ENCODE results near the gene KCNH1. TPM values are rescaled to one million over a fixed set of nuclear protein-coding genes. Genes with fewer than 3 reads are reported as not detected.
"Not testable (repeated sequence)": the region's sequence is repeated elsewhere in the genome, so short reads cannot be mapped to it uniquely, and the experiment has no call there.

Gene KCNH1
- polyA plus RNA-seq, 1 donor: 0.25 TPM

DNA sequence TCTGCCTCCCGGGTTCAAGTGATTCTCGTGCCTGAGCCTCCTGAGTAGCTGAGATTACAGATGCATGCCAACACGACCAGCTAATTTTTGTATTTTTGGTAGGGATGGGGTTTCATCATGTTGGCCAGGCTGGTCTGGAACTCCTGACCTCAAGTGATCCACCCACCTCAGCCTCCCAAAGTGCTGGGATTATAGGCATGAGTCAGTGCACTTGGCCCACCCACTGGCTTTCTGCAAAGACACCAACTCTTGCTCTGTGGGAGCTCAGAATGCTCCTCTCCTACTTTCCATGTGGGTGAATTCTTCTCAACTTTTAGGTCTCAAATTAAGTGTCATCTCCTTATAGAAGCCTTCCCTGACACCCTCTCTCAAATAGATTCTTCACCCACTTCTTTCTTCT, 92.1 kb downstream of the KCNH1 start:
- not testable (repeated sequence) for DNase-seq; H3K4me3 ChIP-seq (ENCODE audit: low read length); H3K9me3 ChIP-seq (ENCODE audit: control insufficient read depth, low read depth, low read length); H3K4me1 ChIP-seq (ENCODE audit: control insufficient read depth, insufficient read depth, low read length); H3K36me3 ChIP-seq (ENCODE audit: control insufficient read depth, insufficient read depth, low read length); H3K27me3 ChIP-seq (ENCODE audit: control insufficient read depth, insufficient read depth, low read length); H3K27ac ChIP-seq (ENCODE audit: low read length)
- WGBS (ENCODE audit: insufficient coverage, low lambda C conversion rate): no CpG with 5 or more reads among the region's 3 CpGs

GRCh38 chr1:211037095-211037494, 96.9 kb downstream of the KCNH1 start:
- 100% methylated on average over 2 of the region's 2 CpGs for WGBS (ENCODE audit: insufficient coverage, low lambda C conversion rate)
- H3K9me3 ChIP-seq (ENCODE audit: control insufficient read depth, low read depth, low read length): no peaks in the 10 kb centered on the region
- no peak for DNase-seq
- no peak overlapping the region for H3K27ac ChIP-seq (ENCODE audit: low read length)
- H3K4me1 ChIP-seq (ENCODE audit: control insufficient read depth, insufficient read depth, low read length): no peaks in the 10 kb centered on the region
- no peaks in the 10 kb centered on the region for H3K27me3 ChIP-seq (ENCODE audit: control insufficient read depth, insufficient read depth, low read length)
- H3K36me3 ChIP-seq (ENCODE audit: control insufficient read depth, insufficient read depth, low read length): no peaks in the 10 kb centered on the region
- H3K4me3 ChIP-seq (ENCODE audit: low read length): no peak overlapping the region

- WGBS (ENCODE audit: insufficient coverage, low lambda C conversion rate): 100% methylated on average over 2 of the region's 3 CpGs
- Histone ChIP-seq H3K4me1 (ENCODE audit: control insufficient read depth, insufficient read depth, low read length) (no peaks in the 10 kb centered on the region), H3K27ac (ENCODE audit: low read length) (no peak overlapping the region), H3K27me3 (ENCODE audit: control insufficient read depth, insufficient read depth, low read length) (no peaks in the 10 kb centered on the region), H3K36me3 (ENCODE audit: control insufficient read depth, insufficient read depth, low read length) (no peaks in the 10 kb centered on the region), H3K9me3 (ENCODE audit: control insufficient read depth, low read depth, low read length) (no peaks in the 10 kb centered on the region), H3K4me3 (ENCODE audit: low read length) (no peak overlapping the region)
- no peak for DNase-seq
Measured at GRCh38 chr1:211036381-211037060, 97.4 kb downstream of the KCNH1 start.

DNA sequence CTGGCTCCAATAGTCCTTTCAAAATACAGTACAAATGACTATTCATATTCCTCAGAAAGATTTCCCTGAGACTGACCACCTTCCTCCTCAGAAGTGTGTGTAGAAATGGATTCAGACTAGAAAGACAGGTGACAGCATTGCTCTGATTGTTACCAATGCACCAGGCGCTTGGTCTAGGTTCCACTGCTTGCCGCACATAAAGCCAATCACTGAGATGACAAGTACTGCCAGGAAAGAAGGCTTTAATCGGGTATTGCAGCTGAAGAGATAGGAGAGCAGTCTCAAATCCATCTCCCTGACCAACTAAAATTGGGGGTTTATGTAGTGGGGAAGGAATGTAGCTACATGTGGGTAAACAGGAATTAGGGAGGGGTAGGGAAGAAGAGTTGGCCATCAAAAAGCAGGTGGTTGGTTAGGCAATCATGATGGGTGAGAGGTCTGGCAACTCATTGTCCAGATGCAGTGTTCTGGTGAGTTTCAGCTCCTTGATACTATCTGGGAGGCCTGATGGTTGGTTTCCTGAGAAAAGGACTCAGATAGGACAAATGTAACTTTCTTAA, 98.0 kb downstream of the KCNH1 start:
- Histone ChIP-seq H3K9me3 (ENCODE audit: control insufficient read depth, low read depth, low read length) (no peaks in the 10 kb centered on the region), H3K27ac (ENCODE audit: low read length) (no peak overlapping the region), H3K36me3 (ENCODE audit: control insufficient read depth, insufficient read depth, low read length) (no peaks in the 10 kb centered on the region), H3K4me1 (ENCODE audit: control insufficient read depth, insufficient read depth, low read length) (no peaks in the 10 kb centered on the region), H3K4me3 (ENCODE audit: low read length) (no peak overlapping the region), H3K27me3 (ENCODE audit: control insufficient read depth, insufficient read depth, low read length) (no peaks in the 10 kb centered on the region)
- DNase-seq: no peak
- no CpG with 5 or more reads among the region's 3 CpGs for WGBS (ENCODE audit: insufficient coverage, low lambda C conversion rate)

DNA sequence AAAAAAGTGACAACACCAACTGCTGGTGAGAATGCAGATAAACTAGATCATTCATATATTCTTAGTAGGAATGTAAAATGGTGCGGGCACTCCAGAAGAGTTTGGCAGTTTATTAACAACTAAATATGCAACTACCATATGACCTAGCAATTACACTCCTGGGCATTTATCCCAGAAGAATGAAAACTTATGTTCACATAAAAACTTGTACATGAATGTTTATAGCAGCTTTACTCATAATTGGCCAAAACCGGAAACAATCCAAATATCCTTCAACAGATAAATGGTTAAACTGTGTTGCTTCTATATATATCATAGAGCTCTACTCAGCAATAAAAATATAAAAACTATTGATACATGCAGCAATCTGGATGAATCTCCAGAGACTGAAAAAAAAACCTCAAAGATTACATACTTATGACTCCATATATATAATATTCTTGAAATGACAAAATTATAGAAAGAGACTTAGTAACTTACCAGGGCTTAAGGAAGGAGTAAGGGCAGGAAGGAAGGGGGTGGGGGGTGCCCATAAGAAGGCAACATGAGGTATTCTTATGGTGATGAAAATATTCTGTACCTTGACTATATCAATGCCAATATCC, 99.9 kb downstream of the KCNH1 start:
- no peaks in the 10 kb centered on the region for H3K36me3 ChIP-seq (ENCODE audit: control insufficient read depth, insufficient read depth, low read length)
- no peak overlapping the region for H3K27ac ChIP-seq (ENCODE audit: low read length)
- H3K9me3 ChIP-seq (ENCODE audit: control insufficient read depth, low read depth, low read length): no peaks in the 10 kb centered on the region
- no CpG with 5 or more reads among the region's 2 CpGs for WGBS (ENCODE audit: insufficient coverage, low lambda C conversion rate)
- no peak for DNase-seq
- H3K4me3 ChIP-seq (ENCODE audit: low read length): no peak overlapping the region
- H3K27me3 ChIP-seq (ENCODE audit: control insufficient read depth, insufficient read depth, low read length): no peaks in the 10 kb centered on the region
- no peaks in the 10 kb centered on the region for H3K4me1 ChIP-seq (ENCODE audit: control insufficient read depth, insufficient read depth, low read length)

DNA sequence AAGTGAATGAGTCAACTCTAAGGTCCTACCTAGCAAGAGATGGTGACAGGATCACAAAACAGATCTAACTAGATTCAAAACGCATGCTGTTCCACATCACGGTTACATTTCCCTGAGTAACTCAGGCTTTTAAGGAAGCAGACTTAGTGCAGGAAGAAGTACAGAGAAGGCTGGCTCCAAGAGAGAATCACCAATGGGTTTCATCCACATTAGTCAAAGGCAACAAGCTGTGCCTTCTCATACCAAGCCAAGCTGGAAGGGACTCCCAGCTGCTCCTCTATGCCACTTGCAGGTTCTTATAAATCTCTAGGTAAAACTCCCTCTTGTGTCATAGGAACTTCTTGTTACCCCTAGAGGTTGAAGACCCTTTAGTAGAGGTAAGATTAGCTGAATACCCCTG, 109.0 kb downstream of the KCNH1 start:
- Histone ChIP-seq H3K36me3 (ENCODE audit: control insufficient read depth, insufficient read depth, low read length) (no peaks in the 10 kb centered on the region), H3K27ac (ENCODE audit: low read length) (no peak overlapping the region), H3K9me3 (ENCODE audit: control insufficient read depth, low read depth, low read length) (no peaks in the 10 kb centered on the region), H3K4me3 (ENCODE audit: low read length) (no peak overlapping the region), H3K4me1 (ENCODE audit: control insufficient read depth, insufficient read depth, low read length) (no peaks in the 10 kb centered on the region), H3K27me3 (ENCODE audit: control insufficient read depth, insufficient read depth, low read length) (no peaks in the 10 kb centered on the region)
- no peak for DNase-seq
- WGBS (ENCODE audit: insufficient coverage, low lambda C conversion rate): no CpG with 5 or more reads among the region's 2 CpGs

DNA sequence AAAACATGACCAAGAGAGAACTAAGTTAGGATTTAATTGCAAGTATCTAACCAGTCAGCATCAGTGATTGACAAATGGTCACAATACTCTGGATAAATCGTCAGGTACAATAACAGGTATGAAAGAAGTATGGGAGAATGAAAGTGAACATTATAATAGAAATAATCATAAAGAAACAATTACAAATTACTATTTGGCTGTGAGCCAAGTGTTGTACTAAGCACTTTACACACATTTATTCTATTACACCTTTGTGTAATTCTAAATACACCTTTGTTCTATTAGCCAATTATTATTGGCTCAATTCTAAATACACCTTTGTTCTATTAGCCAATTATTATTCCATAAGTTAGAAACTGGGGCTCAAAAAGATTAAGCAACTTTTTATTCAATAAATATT, 114.7 kb downstream of the KCNH1 start:
- H3K4me1 ChIP-seq (ENCODE audit: control insufficient read depth, insufficient read depth, low read length): no peaks in the 10 kb centered on the region
- no peak overlapping the region for H3K27ac ChIP-seq (ENCODE audit: low read length)
- no peaks in the 10 kb centered on the region for H3K27me3 ChIP-seq (ENCODE audit: control insufficient read depth, insufficient read depth, low read length)
- 71% methylated on average over 1 of the region's 1 CpG for WGBS (ENCODE audit: insufficient coverage, low lambda C conversion rate)
- no peaks in the 10 kb centered on the region for H3K9me3 ChIP-seq (ENCODE audit: control insufficient read depth, low read depth, low read length)
- no peak for DNase-seq
- no peak overlapping the region for H3K4me3 ChIP-seq (ENCODE audit: low read length)
- H3K36me3 ChIP-seq (ENCODE audit: control insufficient read depth, insufficient read depth, low read length): no peaks in the 10 kb centered on the region

GRCh38 chr1:211018690-211019089, 115.3 kb downstream of the KCNH1 start:
- no peak for DNase-seq
- H3K27ac ChIP-seq (ENCODE audit: low read length): no peak overlapping the region
- no CpG with 5 or more reads among the region's 5 CpGs for WGBS (ENCODE audit: insufficient coverage, low lambda C conversion rate)
- H3K36me3 ChIP-seq (ENCODE audit: control insufficient read depth, insufficient read depth, low read length): no peaks in the 10 kb centered on the region
- no peaks in the 10 kb centered on the region for H3K27me3 ChIP-seq (ENCODE audit: control insufficient read depth, insufficient read depth, low read length)
- no peak overlapping the region for H3K4me3 ChIP-seq (ENCODE audit: low read length)
- H3K9me3 ChIP-seq (ENCODE audit: control insufficient read depth, low read depth, low read length): no peaks in the 10 kb centered on the region
- no peaks in the 10 kb centered on the region for H3K4me1 ChIP-seq (ENCODE audit: control insufficient read depth, insufficient read depth, low read length)

GRCh38 chr1:211017075-211017718, 116.8 kb downstream of the KCNH1 start:
- H3K36me3 ChIP-seq (ENCODE audit: control insufficient read depth, insufficient read depth, low read length): no peaks in the 10 kb centered on the region
- no peak overlapping the region for H3K4me3 ChIP-seq (ENCODE audit: low read length)
- no peak for DNase-seq
- H3K4me1 ChIP-seq (ENCODE audit: control insufficient read depth, insufficient read depth, low read length): no peaks in the 10 kb centered on the region
- WGBS (ENCODE audit: insufficient coverage, low lambda C conversion rate): no CpG with 5 or more reads among the region's 6 CpGs
- H3K9me3 ChIP-seq (ENCODE audit: control insufficient read depth, low read depth, low read length): no peaks in the 10 kb centered on the region
- H3K27ac ChIP-seq (ENCODE audit: low read length): no peak overlapping the region
- H3K27me3 ChIP-seq (ENCODE audit: control insufficient read depth, insufficient read depth, low read length): no peaks in the 10 kb centered on the region

DNA sequence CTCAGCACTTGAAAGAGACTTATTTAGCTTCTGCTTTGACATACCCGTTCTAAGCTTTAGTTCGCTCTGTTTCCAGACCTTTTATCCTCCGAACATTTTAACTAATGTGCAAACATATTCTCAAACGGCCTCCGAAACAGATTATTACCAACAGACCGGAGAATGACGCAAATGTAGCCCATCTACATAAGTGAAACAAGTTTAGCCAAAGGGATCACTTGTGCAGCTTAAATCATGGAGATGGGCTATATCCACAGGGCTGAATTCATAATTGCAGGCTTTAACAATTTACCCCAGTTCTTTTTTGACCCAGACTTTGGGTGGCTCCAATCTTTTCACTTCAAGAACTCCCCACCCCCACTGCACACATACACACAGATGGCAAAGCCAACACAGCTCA, 119.7 kb downstream of the KCNH1 start:
- H3K9me3 ChIP-seq (ENCODE audit: control insufficient read depth, low read depth, low read length): no peaks in the 10 kb centered on the region
- H3K4me1 ChIP-seq (ENCODE audit: control insufficient read depth, insufficient read depth, low read length): no peaks in the 10 kb centered on the region
- no peak overlapping the region for H3K27ac ChIP-seq (ENCODE audit: low read length)
- WGBS (ENCODE audit: insufficient coverage, low lambda C conversion rate): 76% methylated on average over 5 of the region's 7 CpGs
- no peaks in the 10 kb centered on the region for H3K27me3 ChIP-seq (ENCODE audit: control insufficient read depth, insufficient read depth, low read length)
- no peak for DNase-seq
- H3K36me3 ChIP-seq (ENCODE audit: control insufficient read depth, insufficient read depth, low read length): no peaks in the 10 kb centered on the region
- no peak overlapping the region for H3K4me3 ChIP-seq (ENCODE audit: low read length)

Data from large intestine (tissue), 3 donors.